Loucy (cell line): ENCODE results near the gene SRGAP1.

Experiments used
- H2AFZ ChIP-seq: fragments of 200-600 bp; sonication (generic); 2 replicates; pipeline ENCODE4 v1.6.0; 2016; ENCODE audit warnings: antibody characterized with exemption, mild to moderate bottlenecking, low read length, moderate library complexity
- H3F3A ChIP-seq: fragments of 200-600 bp; 2 replicates; pipeline ENCODE4 v1.6.0; 2016; ENCODE audit warnings: antibody characterized with exemption, low read depth, mild to moderate bottlenecking
- H3K27me3 ChIP-seq: fragments of 200-600 bp; sonication (generic); 2 replicates; pipeline ENCODE4 v1.6.1; 2014; ENCODE audit warnings: low read length, mild to moderate bottlenecking; ENCODE audit not compliant: insufficient read depth, poor library complexity, severe bottlenecking
- H3K36me3 ChIP-seq: fragments of 200-600 bp; sonication (generic); 2 replicates; pipeline ENCODE4 v1.6.1; 2016; ENCODE audit warnings: low read length; ENCODE audit not compliant: insufficient read depth
- H3K4me1 ChIP-seq: fragments of 200-600 bp; sonication (generic); 2 replicates; pipeline ENCODE4 v1.5.1; 2014; ENCODE audit warnings: low read length, mild to moderate bottlenecking; ENCODE audit not compliant: insufficient read depth, poor library complexity, severe bottlenecking
- H3K4me2 ChIP-seq: fragments of 200-600 bp; sonication (generic); 2 replicates; pipeline ENCODE4 v1.6.0; 2014; ENCODE audit warnings: antibody characterized with exemption, low read length, low read depth, mild to moderate bottlenecking; ENCODE audit not compliant: poor library complexity, severe bottlenecking
- H3K4me3 ChIP-seq: fragments of 200-600 bp; sonication (generic); 2 replicates; pipeline ENCODE4 v1.5.1; 2014; ENCODE audit warnings: low read length, mild to moderate bottlenecking, mixed read lengths; ENCODE audit not compliant: poor library complexity, severe bottlenecking
- H3K79me2 ChIP-seq: fragments of 200-600 bp; sonication (generic); 2 replicates; pipeline ENCODE4 v1.6.1; 2014; ENCODE audit warnings: low read length; ENCODE audit not compliant: insufficient read depth
- H3K9ac ChIP-seq: fragments of 200-600 bp; sonication (generic); 2 replicates; pipeline ENCODE4 v1.6.0; 2014; ENCODE audit warnings: mild to moderate bottlenecking, low read depth, low read length, moderate library complexity; ENCODE audit not compliant: poor library complexity, severe bottlenecking
- H3K9me2 ChIP-seq: fragments of 200-600 bp; sonication (generic); replicated peaks from 2 replicates; pipeline ENCODE4 v1.6.1; 2016; ENCODE audit warnings: low read depth, low read length, mixed read lengths
- H3K9me3 ChIP-seq: fragments of 200-600 bp; sonication (generic); 2 replicates; pipeline ENCODE4 v1.6.1; 2014; ENCODE audit warnings: mild to moderate bottlenecking, antibody characterized with exemption, low read length, low read depth; ENCODE audit not compliant: insufficient read depth
- H4K20me1 ChIP-seq: fragments of 200-600 bp; sonication (generic); 2 replicates; pipeline ENCODE4 v1.6.0; 2014; ENCODE audit warnings: antibody characterized with exemption, low read length, mild to moderate bottlenecking; ENCODE audit not compliant: insufficient read depth, poor library complexity, severe bottlenecking
- CTCF ChIP-seq: fragments of 200-600 bp; sonication (generic); conservative IDR thresholded peaks from 2 replicates; pipeline ENCODE4 v1.5.1; 2014; ENCODE audit warnings: mild to moderate bottlenecking, antibody characterized with exemption, low read length
- EZH2phosphoT487 ChIP-seq: fragments of 200-600 bp; IDR thresholded peaks from 2 replicates; pipeline ENCODE4 v1.6.1; 2018; ENCODE audit warnings: antibody characterized with exemption, mild to moderate bottlenecking, moderate library complexity, borderline replicate concordance

Gene SRGAP1

GRCh38 chr12:63894132-63894531, 49.6 kb downstream of the SRGAP1 start:
- H3K36me3 ChIP-seq = no peaks in the 10 kb centered on the region

DNA sequence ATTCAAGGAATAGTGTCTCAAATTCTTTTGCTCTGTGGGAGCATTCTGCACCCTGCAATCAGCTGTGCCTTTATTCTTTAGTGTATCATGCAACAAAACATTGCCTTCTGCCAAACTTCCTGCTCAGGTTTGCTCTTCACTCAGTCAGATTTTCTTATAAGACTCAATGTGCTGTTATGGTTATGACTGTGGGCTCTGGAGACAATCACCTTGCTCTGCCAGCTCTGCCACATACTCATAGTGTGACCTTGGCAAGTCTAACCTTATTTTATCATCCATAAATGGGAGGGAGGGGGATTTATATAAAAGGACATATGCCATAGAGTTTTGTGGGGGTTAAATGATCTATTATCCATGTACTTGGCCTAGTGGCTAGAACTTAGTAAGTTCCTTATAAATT, 51.3 kb downstream of the SRGAP1 start:
- H4K20me1 ChIP-seq = no peaks in the 10 kb centered on the region
- no peak overlapping the region for H3K4me2 ChIP-seq
- H3K9me3 ChIP-seq = no peaks in the 10 kb centered on the region
- peaks cover 12% of the 10 kb centered on the region for H3K4me1 ChIP-seq
- no peak overlapping the region for H3K4me3 ChIP-seq
- no peaks in the 10 kb centered on the region for H3K27me3 ChIP-seq
- TF ChIP-seq EZH2phosphoT487 (no peak), CTCF (no peak)
- H3K9me2 ChIP-seq = no peaks in the 10 kb centered on the region
- H2AFZ ChIP-seq = no peak overlapping the region
- H3K36me3 ChIP-seq = no peaks in the 10 kb centered on the region
- H3K9ac ChIP-seq = no peak overlapping the region
- no peaks in the 10 kb centered on the region for H3K79me2 ChIP-seq
- H3F3A ChIP-seq = no peaks in the 10 kb centered on the region

More at GRCh38 chr12:63894132-63894531, 49.6 kb downstream of the SRGAP1 start:
- peaks cover 12% of the 10 kb centered on the region for H3K4me1 ChIP-seq
- H3K9me3 ChIP-seq = no peaks in the 10 kb centered on the region
- no peaks in the 10 kb centered on the region for H3K9me2 ChIP-seq
- H3K27me3 ChIP-seq = no peaks in the 10 kb centered on the region
- no peaks in the 10 kb centered on the region for H4K20me1 ChIP-seq
- no peak overlapping the region for H3K9ac ChIP-seq
- H3K79me2 ChIP-seq = no peaks in the 10 kb centered on the region
- no peak overlapping the region for H2AFZ ChIP-seq
- no peaks in the 10 kb centered on the region for H3F3A ChIP-seq
- TF ChIP-seq CTCF = no peak
- no peak for TF ChIP-seq EZH2phosphoT487
- no peak overlapping the region for H3K4me3 ChIP-seq
- H3K4me2 ChIP-seq = no peak overlapping the region

GRCh38 chr12:63897931-63898330, 53.4 kb downstream of the SRGAP1 start:
- Histone ChIP-seq H3K36me3 (no peaks in the 10 kb centered on the region), H3K9me3 (no peaks in the 10 kb centered on the region), H3K4me3 (peak overlapping the region; percentile 21), H3K4me1 (peaks cover 12% of the 10 kb centered on the region), H4K20me1 (no peaks in the 10 kb centered on the region), H3K4me2 (peak overlapping the region; percentile 41), H3K9ac (no peak overlapping the region), H3F3A (no peaks in the 10 kb centered on the region), H3K9me2 (no peaks in the 10 kb centered on the region), H3K27me3 (no peaks in the 10 kb centered on the region), H2AFZ (peak overlapping the region; percentile 71; the same call in 1 of the 2 replicates), H3K79me2 (no peaks in the 10 kb centered on the region)
- no peak for TF ChIP-seq EZH2phosphoT487
- no peak for TF ChIP-seq CTCF
